CD4-positive, alpha-beta T cell treated with Interferon alpha-2 for 1 hour (primary cell): ENCODE data around the gene WDR72.
"Not testable (repeated sequence)": the region's sequence is repeated elsewhere in the genome, so short reads cannot be mapped to it uniquely, and the experiment has no call there.

Experiments
- DNase-seq, 2 donors: peaks; one replicate each; pipeline ENCODE4 v3.0.0-alpha.2; 2020 to 2022

WDR72 gene

GRCh38 chr15:53588773-53589172, 170.7 kb downstream of the WDR72 start:
- no peak for DNase-seq

GRCh38 chr15:53586799-53587198, 172.7 kb downstream of the WDR72 start:
- no peak for DNase-seq

DNA sequence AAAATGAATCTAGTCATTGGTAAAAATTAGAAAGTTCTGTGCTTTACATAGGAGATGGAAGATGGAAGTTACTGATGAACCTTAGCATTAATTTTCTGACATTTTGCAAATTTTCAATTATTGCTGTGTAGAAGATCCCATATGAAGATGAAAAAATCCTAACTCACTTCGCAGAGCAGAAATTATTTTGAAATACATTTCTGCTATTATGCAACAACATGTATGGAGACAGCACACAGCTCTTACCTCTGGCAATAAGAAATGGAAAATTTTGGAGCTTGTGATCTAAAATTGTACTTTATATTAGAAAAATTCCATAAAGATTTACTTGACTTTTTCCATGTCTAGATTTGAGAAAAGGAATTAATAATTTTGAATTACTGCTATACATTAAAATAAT, 177.9 kb downstream of the WDR72 start:
- no peak for DNase-seq

- no peak for DNase-seq
Measured at GRCh38 chr15:53580366-53580765, 179.1 kb downstream of the WDR72 start.

GRCh38 chr15:53576841-53577240, 182.6 kb downstream of the WDR72 start:
- DNase-seq, result no peak

DNA sequence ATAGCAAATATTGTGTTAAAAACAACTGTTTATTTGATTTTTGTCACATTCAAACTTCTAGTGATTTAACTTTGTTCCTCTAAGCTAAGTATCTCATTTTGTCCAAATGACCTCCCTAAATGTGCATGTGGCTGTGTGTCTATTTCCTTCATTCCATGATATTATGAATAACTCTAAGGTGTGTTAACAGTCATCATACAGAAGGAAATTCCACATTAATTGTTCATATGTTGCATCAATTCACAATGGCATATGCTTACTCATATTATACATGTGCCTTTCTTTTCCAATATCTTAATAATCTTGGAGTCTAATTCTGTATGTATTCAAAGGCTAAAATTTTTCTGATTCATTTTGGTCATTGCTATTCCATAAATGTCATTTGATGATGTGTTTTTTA, 186.4 kb downstream of the WDR72 start:
- DNase-seq, result no peak

DNA sequence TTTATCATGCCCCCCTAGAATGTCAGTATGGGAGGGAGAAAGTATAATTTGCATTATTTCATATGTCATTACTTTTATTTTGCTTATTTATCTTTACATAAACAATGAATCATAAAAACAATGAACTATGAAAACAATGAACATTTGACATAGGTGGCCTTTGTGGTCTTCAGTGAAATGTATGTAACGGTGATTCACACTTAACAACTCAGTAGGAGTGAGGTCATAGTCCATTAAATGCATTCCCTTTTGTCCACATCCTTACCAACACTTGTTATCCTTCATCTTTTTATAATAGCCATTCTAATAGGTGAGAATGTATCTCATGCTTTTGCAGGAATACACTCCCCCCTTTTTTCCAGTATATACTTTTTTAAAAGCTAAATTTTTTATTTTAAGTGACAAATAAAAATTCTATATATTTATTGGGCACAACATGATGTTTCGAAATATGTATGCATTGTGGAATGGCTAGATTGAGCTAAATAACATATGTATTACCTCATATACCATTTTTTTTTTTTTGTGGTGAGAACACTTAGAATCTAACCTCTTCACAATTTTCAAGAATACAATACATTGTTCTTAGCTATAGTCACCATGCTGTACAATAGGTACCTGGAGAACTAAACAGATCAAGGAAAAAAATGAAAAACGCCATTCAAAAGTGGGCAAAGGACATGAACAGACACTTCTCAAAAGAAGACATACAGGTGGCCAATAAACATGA, 189.5 kb downstream of the WDR72 start:
- DNase-seq, result no peak

DNA sequence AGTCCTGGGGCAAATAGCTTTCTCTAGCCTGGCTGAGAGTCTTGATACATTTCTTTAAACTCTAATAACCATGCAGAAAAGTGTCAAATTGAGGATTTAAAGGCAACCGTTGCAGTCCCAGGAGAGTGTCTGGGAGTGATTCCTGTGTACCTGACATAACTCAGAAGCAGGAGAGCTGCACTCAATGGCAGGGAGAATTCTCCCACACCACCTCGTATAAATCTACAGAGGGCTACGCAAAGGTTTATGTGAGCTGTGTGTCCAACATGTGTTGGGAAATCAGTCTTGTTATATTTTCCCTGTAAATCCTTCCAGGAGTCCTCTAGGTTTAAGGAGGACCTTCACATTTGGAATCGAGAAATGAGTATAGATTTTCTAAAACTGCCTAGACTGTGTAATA, 192.6 kb downstream of the WDR72 start:
- DNase-seq, result no peak

DNA sequence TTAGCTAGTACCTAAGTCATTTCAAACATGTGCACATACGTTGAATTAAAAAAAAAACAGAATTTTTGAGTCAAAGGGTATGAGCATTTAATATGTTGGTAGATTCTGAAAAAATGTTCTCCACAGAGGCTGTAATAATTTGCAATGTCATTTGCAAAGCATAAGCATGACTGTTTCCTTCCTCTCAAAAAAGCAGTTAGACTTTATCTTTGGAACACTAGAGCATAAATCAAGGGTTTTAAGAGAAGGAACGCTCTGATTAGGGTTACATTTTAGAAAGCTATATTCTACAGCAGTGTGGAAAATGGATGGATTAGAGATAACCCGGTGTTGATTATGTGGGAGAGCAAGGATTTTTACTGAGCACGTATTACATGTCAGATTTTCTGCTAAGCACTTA, 193.7 kb downstream of the WDR72 start:
- no peak for DNase-seq

DNA sequence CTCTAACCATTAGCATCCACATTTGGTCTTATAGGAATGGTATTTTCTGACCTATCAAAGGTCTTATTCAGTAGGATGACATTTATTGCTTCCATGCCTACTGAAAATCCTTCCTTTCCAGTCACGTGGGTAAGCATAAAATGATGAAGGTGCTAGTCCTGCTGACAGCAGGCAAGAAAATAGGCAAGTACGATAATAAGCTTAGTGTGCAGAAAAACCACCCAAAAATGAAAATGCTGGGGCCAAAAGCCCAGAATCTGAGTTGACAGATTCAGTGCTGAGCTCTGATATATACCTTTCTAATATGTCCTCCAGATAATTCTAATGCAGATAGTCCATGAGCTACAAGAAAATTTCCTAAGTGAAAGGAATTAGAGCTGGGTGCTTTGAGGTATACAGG, 194.8 kb downstream of the WDR72 start:
- DNase-seq, result no peak

DNA sequence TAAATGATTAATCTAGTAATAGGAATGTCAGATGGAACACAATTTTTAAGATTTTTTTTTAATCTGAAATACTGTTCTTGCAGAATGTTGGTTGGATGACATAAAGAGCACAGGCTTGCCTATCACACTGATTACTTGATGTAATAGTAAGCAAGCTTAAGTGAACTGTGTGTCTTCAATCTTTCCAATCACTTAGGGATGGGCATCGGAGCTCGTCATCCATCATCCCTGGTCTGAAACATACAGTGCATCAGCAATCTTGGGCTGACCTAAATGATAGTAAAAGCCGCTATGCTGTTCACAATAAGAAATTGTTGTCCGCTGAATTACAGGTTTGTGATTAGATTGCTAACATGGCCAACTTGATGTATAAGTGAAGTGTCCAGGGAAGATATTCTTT, 195.8 kb downstream of the WDR72 start:
- no peak for DNase-seq

GRCh38 chr15:53559364-53560277, 199.8 kb downstream of the WDR72 start:
- no peak for DNase-seq

GRCh38 chr15:53558384-53558783, 201.1 kb downstream of the WDR72 start:
- no peak for DNase-seq

DNA sequence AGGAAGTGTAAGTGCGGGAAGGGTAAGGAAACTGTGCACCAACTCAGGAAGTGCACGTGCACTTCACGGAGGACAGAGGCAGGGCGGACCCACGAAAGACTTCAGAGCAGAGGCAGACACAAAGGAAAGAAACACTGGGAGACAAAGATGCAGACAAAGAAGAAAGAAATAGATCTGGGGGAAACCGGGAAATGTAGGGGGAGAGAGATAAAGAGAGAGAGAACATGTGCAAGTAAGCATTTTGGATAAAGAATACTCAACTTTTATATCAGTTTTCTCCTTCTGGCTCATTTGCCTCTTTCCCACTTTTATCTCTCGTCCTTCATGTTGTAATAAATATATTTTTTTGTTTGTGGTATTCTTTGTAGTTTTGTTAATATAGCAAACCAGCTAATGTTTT, 204.2 kb downstream of the WDR72 start:
- no peak for DNase-seq

DNA sequence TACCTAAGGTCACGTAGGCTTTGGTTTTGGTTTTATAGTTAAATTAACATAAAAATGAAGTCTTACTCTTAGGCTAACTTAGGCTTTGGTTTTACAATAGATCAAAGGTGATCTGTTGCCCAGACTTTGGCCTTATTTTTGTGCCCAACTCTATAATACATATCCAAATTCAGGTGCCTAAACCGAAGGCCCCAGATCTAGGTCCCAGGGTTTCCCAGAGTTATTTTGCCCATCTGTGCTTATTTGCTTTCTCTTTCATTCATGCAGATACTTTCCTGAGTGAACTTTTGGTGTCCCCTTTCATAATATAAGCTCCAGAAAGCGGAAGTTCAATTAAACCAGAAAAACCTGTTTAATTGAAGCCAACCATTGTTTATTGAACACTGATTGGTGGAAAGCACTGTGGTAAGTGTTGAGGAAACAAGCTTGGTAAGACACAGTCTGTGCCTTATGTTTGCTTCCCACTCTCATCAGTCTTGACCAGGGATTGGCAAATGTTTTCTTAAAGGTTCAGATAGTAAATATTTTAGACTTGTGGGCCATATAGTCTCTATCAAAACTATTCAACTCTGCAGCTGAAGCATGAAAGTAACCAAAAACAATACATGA, 209.7 kb downstream of the WDR72 start:
- no peak for DNase-seq

DNA sequence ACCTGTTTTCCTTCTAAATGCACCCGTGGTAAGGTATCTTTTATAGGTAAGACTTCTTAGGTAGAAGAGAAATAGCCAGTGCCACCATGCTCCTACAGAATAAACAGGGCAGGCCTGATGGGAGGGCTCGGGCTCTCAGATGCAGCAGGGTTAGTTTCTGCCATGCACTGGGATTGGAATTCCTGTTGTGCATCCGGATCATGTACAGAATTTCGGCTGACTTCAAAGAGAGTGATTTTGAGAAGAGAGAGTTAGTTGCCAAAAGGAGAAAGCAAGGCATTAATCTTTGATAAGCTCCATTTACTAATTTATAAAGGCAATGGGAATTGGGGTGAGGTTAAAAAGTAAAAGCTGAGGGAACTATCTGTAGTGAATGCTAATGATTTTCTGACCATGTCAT, 211.2 kb downstream of the WDR72 start:
- no peak for DNase-seq

DNA sequence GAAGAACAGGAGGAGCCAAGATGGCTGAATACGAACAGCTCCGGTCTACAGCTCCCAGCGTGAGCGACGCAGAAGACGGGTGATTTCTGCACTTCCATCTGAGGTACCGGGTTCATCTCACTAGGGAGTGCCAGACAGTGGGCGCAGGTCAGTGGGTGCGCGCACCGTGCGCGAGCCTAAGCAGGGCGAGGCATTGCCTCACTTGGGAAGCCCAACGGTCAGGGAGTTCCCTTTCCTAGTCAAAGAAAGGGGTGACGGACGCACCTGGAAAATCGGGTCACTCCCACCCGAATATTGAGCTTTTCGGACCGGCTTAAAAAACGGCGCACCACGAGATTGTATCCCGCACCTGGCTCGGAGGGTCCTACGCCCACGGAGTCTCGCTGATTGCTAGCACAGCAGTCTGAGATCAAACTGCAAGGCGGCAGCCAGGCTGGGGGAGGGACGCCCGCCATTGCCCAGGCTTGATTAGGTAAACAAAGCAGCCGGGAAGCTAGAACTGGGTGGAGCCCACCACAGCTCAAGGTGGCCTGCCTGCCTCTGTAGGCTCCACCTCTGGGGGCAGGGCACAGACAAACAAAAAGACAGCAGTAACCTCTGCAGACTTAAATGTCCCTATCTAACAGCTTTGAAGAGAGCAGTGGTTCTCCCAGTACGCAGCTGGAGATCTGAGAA, 218.7 kb downstream of the WDR72 start:
- not testable (repeated sequence) for DNase-seq

- DNase-seq, result no peak
Measured at GRCh38 chr15:53539878-53540277, 219.6 kb downstream of the WDR72 start.

DNA sequence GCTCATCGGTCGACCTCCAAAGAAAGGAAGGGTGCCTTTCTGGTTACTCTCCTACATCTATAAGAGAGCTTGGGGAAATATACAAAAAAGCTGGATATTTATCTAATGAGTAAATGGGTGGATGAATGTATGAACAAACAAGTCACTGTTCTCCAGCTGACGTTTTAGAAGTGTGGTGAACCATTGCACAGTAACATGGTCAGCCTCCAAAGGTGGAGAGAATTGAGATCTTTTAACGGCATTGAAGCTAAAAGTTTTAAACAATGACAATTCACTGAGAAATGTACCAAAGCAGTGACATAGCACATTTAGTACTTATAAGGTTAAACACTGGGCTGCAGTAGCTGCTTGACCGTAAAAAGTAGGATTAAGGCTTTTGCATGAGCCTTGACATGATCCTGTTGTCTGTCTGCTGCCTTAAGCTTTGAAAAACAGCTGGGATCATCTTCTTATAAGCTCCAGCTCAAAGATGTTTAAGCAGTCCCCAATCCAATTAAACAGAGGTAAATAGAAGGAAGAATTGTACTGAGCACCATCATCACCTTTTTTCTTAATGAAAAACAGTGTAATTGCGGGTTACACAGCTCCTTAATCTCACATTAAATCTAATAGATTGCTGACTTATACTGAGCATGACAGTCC, 222.9 kb downstream of the WDR72 start:
- DNase-seq, result no peak

DNA sequence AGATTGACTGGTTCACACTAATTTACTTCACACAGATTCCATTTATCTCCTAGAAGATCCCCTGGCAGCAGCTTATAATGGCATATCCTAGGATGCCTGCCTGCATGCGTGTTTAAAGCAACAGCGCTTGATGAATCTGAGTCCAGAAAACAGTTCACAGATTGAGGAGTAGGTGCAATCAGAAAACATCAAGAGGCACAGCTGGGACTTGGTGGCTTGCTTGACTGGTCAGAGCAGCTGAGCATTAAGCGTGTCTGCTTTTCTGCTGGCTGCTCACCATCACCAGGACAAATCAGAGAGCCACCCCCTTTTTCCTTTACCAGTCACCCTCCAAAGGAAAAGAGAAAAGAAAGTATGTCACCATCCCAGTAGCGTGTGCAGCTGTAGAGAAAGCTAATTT, 223.6 kb downstream of the WDR72 start:
- no peak for DNase-seq

GRCh38 chr15:53534105-53534839, 225.2 kb downstream of the WDR72 start:
- no peak for DNase-seq

GRCh38 chr15:53530761-53531160, 228.7 kb downstream of the WDR72 start:
- DNase-seq, result no peak
